Measurements from ENCODE around the gene DAPK1.

Gene DAPK1

GRCh38 chr9:87610200-87611155, 112.8 kb downstream of the DAPK1 start:
- no peak overlapping the region for H3K27ac ChIP-seq (ENCODE audit: poor library complexity, severe bottlenecking)
- no peaks in the 10 kb centered on the region for H3K27me3 ChIP-seq (ENCODE audit: insufficient read depth, poor library complexity, severe bottlenecking)
- no peaks in the 10 kb centered on the region for H3K36me3 ChIP-seq (ENCODE audit: low read depth)
- no peak for TF ChIP-seq CTCF (IDR thresholded peaks at IDR 0.05; ENCODE audit: poor library complexity, severe bottlenecking)
- no peak for ATAC-seq (ENCODE audit: low read depth)
- no peaks in the 10 kb centered on the region for H3K9me3 ChIP-seq (ENCODE audit: severe bottlenecking)
- peaks cover 18% of the 10 kb centered on the region for H3K4me1 ChIP-seq (ENCODE audit: insufficient read depth, poor library complexity, severe bottlenecking)
- DNase-seq (ENCODE audit: low spot score): no peak
- no peak overlapping the region for H3K4me3 ChIP-seq (ENCODE audit: severe bottlenecking)

- Histone ChIP-seq H3K4me1 (ENCODE audit: insufficient read depth, poor library complexity, severe bottlenecking) (peaks cover 21% of the 10 kb centered on the region), H3K9me3 (ENCODE audit: severe bottlenecking) (no peaks in the 10 kb centered on the region), H3K4me3 (ENCODE audit: severe bottlenecking) (no peak overlapping the region), H3K27ac (ENCODE audit: poor library complexity, severe bottlenecking) (no peak overlapping the region), H3K27me3 (ENCODE audit: insufficient read depth, poor library complexity, severe bottlenecking) (no peaks in the 10 kb centered on the region), H3K36me3 (ENCODE audit: low read depth) (no peaks in the 10 kb centered on the region)
- no peak for TF ChIP-seq CTCF (IDR thresholded peaks at IDR 0.05; ENCODE audit: poor library complexity, severe bottlenecking)
- no peak for ATAC-seq (ENCODE audit: low read depth)
- no peak for DNase-seq (ENCODE audit: low spot score)
Measured at GRCh38 chr9:87611776-87612175, 114.1 kb downstream of the DAPK1 start.

GRCh38 chr9:87612536-87612935, 114.9 kb downstream of the DAPK1 start:
- H3K4me1 ChIP-seq (ENCODE audit: insufficient read depth, poor library complexity, severe bottlenecking): peaks cover 13% of the 10 kb centered on the region
- no peaks in the 10 kb centered on the region for H3K9me3 ChIP-seq (ENCODE audit: severe bottlenecking)
- no peak overlapping the region for H3K4me3 ChIP-seq (ENCODE audit: severe bottlenecking)
- no peaks in the 10 kb centered on the region for H3K27me3 ChIP-seq (ENCODE audit: insufficient read depth, poor library complexity, severe bottlenecking)
- ATAC-seq (ENCODE audit: low read depth) (no peak), DNase-seq (ENCODE audit: low spot score) (no peak)
- TF ChIP-seq CTCF (IDR thresholded peaks at IDR 0.05; ENCODE audit: poor library complexity, severe bottlenecking): no peak
- no peaks in the 10 kb centered on the region for H3K36me3 ChIP-seq (ENCODE audit: low read depth)
- no peak overlapping the region for H3K27ac ChIP-seq (ENCODE audit: poor library complexity, severe bottlenecking)

- H3K9me3 ChIP-seq (ENCODE audit: severe bottlenecking): no peaks in the 10 kb centered on the region
- H3K4me1 ChIP-seq (ENCODE audit: insufficient read depth, poor library complexity, severe bottlenecking): peaks cover 10% of the 10 kb centered on the region
- H3K27me3 ChIP-seq (ENCODE audit: insufficient read depth, poor library complexity, severe bottlenecking): no peaks in the 10 kb centered on the region
- DNase-seq (ENCODE audit: low spot score) (no peak), ATAC-seq (ENCODE audit: low read depth) (no peak)
- no peak overlapping the region for H3K27ac ChIP-seq (ENCODE audit: poor library complexity, severe bottlenecking)
- H3K4me3 ChIP-seq (ENCODE audit: severe bottlenecking): no peak overlapping the region
- no peaks in the 10 kb centered on the region for H3K36me3 ChIP-seq (ENCODE audit: low read depth)
- TF ChIP-seq CTCF (IDR thresholded peaks at IDR 0.05; ENCODE audit: poor library complexity, severe bottlenecking): no peak
Measured at GRCh38 chr9:87613265-87614111, 115.8 kb downstream of the DAPK1 start.

Measured in RWPE2 (cell line).